Measurements from ENCODE around the gene FSTL1. TPM values are rescaled to one million over a fixed set of nuclear protein-coding genes. Genes with fewer than 3 reads are reported as not detected.

FSTL1 gene
- 849 and 1,254 TPM in 2 replicates for total RNA-seq

GRCh38 chr3:120450600-120451271 lies at the start of gene FSTL1:
Gene FSTL1, minus strand, starts transcription at chr3:120450992. Its CDS starts 246 bp downstream, at chr3:120450746.

GRCh38 chr3:120348991-120349854 lies 101.6 kb downstream of the FSTL1 start, which contains the start of gene LRRC58:
Gene LRRC58, minus strand, starts transcription at chr3:120349354. Its CDS starts 111 bp downstream, at chr3:120349243.

Other genes with a start within 250 kb of the FSTL1 start
- gene GPR156, start 165.8 kb downstream of the FSTL1 start, total RNA-seq: 0.31 and 0.40 TPM in 2 replicates
- gene LRRC58, start 101.6 kb downstream of the FSTL1 start, total RNA-seq: 22.8 and 23.3 TPM in 2 replicates
- gene NDUFB4, start 145.3 kb upstream of the FSTL1 start, total RNA-seq: 35.0 and 42.3 TPM in 2 replicates
- 0.19 TPM in 1 of 2 replicates, not detected in the other for gene HGD, start 231.2 kb upstream of the FSTL1 start, total RNA-seq

Measured in aortic smooth muscle cell (primary cell).